WTC11 (cell line): Measurements from ENCODE around the gene TUBA4B. TPM values are rescaled to one million over a fixed set of nuclear protein-coding genes. Genes with fewer than 3 reads are reported as not detected.

ENCODE experiments used
- ATAC-seq: fragments of 200-7000 bp; cut with Tn5 transposase; 2 replicates; pipeline ENCODE4 v1.10.0; 2021; ENCODE audit warnings: mild to moderate bottlenecking, moderate library complexity
- CTCF ChIA-PET: fragments of 300-600 bp; sonication (Branson Sonifier 250); formaldehyde crosslinking; loops from one replicate; lab custom pipeline; 2021; ENCODE audit warnings: antibody characterized with exemption; lab: Charles Lee
- POLR2A ChIA-PET: fragments of 350-600 bp; sonication (Branson Sonifier 250); formaldehyde crosslinking; loops from one replicate; lab custom pipeline; 2021; ENCODE audit warnings: antibody characterized with exemption; lab: Charles Lee
- DNase-seq: peaks from one replicate; pipeline ENCODE4 v3.0.0; 2021; ENCODE audit warnings: low spot score
- H3K27ac Mint-ChIP-seq: 2 replicates; pipeline ENCODE4 v1.8.0; 2021; ENCODE audit warnings: mixed read lengths
- H3K27me3 Mint-ChIP-seq: 2 replicates; pipeline ENCODE4 v1.8.0; 2021; ENCODE audit warnings: low read depth, mild to moderate bottlenecking, moderate library complexity, mixed read lengths
- H3K36me3 Mint-ChIP-seq: 2 replicates; pipeline ENCODE4 v1.8.0; 2021; ENCODE audit warnings: mixed read lengths
- H3K4me1 Mint-ChIP-seq: 2 replicates; pipeline ENCODE4 v1.8.0; 2022; ENCODE audit warnings: mixed read lengths
- H3K4me3 Mint-ChIP-seq: 2 replicates; pipeline ENCODE4 v1.8.0; 2021; ENCODE audit warnings: mild to moderate bottlenecking, moderate library complexity, mixed read lengths
- H3K9me3 Mint-ChIP-seq: 2 replicates; pipeline ENCODE4 v1.8.0; 2021; ENCODE audit warnings: mixed read lengths
- ATF1 ChIP-seq: sonication (generic); formaldehyde crosslinking; IDR thresholded peaks from 2 replicates; pipeline ENCODE4 v1.8.1; 2023; ENCODE audit warnings: mild to moderate bottlenecking, moderate library complexity, missing genetic modification reagents
- CBFB ChIP-seq: sonication (generic); formaldehyde crosslinking; IDR thresholded peaks from 2 replicates; pipeline ENCODE4 v1.8.1; 2022; ENCODE audit warnings: mild to moderate bottlenecking, low read depth, missing genetic modification reagents
- GTF2I ChIP-seq: fragments of 250-450 bp; sonication (Bioruptor Pico); conservative IDR thresholded peaks from 2 replicates; pipeline ENCODE4 v1.4.0; 2021; ENCODE audit warnings: mild to moderate bottlenecking
- NFYB ChIP-seq: sonication (generic); formaldehyde crosslinking; conservative IDR thresholded peaks from 2 replicates; pipeline ENCODE4 v1.8.0; 2022; ENCODE audit warnings: low read depth, missing genetic modification reagents
- NR1H2 ChIP-seq: sonication (generic); formaldehyde crosslinking; IDR thresholded peaks from 2 replicates; pipeline ENCODE4 v1.9.0; 2021; ENCODE audit warnings: mild to moderate bottlenecking, moderate library complexity, missing genetic modification reagents
- NR2C2 ChIP-seq: sonication (generic); formaldehyde crosslinking; IDR thresholded peaks from 2 replicates; pipeline ENCODE4 v1.8.0; 2022; ENCODE audit warnings: mild to moderate bottlenecking, missing genetic modification reagents
- SOX15 ChIP-seq: fragments of 250-450 bp; sonication (Bioruptor Pico); IDR thresholded peaks from 2 replicates; pipeline ENCODE4 v1.9.0; 2021; ENCODE audit warnings: mild to moderate bottlenecking
- SP1 ChIP-seq: sonication (generic); formaldehyde crosslinking; conservative IDR thresholded peaks from 2 replicates; pipeline ENCODE4 v1.8.1; 2022; ENCODE audit warnings: missing genetic modification reagents
- ZNF121 ChIP-seq: sonication (generic); formaldehyde crosslinking; IDR thresholded peaks from 2 replicates; pipeline ENCODE4 v1.8.0; 2023; ENCODE audit warnings: missing genetic modification reagents
- total RNA-seq: library from RNA; stranded (reverse); gene quantifications from 3 replicates; pipeline ENCODE4 v1.2.3, GENCODE V29; 2021
- TF ChIP-seq, protein P1 (sequence below): sonication (generic); formaldehyde crosslinking; IDR thresholded peaks from 2 replicates; pipeline ENCODE4 v1.8.0; 2022; ENCODE audit warnings: missing genetic modification reagents
- TF ChIP-seq, protein P2 (sequence below): fragments of 200-600 bp; IDR thresholded peaks from 2 replicates; pipeline ENCODE4 v1.8.0; 2022; ENCODE audit warnings: antibody characterized with exemption
- TF ChIP-seq, protein P3 (sequence below): fragments of 250-450 bp; sonication (Bioruptor Pico); IDR thresholded peaks from 2 replicates; pipeline ENCODE4 v1.9.0; 2021; ENCODE audit warnings: mild to moderate bottlenecking
- TF ChIP-seq, protein P4 (sequence below): sonication (generic); formaldehyde crosslinking; IDR thresholded peaks from 2 replicates; pipeline ENCODE4 v1.8.1; 2022; ENCODE audit warnings: mild to moderate bottlenecking, missing genetic modification reagents, moderate library complexity, borderline replicate concordance
- TF ChIP-seq, protein P5 (sequence below): fragments of 250-450 bp; sonication (Bioruptor Pico); IDR thresholded peaks from 2 replicates; pipeline ENCODE4 v2.1.2; 2022; ENCODE audit warnings: mild to moderate bottlenecking, moderate library complexity
- TF ChIP-seq, protein P6 (sequence below): sonication (generic); formaldehyde crosslinking; IDR thresholded peaks from 2 replicates; pipeline ENCODE4 v1.8.0; 2023; ENCODE audit warnings: missing genetic modification reagents
- TF ChIP-seq, protein P7 (sequence below): sonication (generic); formaldehyde crosslinking; IDR thresholded peaks from 2 replicates; pipeline ENCODE4 v1.8.1; 2022; ENCODE audit warnings: mild to moderate bottlenecking, moderate library complexity, missing genetic modification reagents
- TF ChIP-seq, protein P8 (sequence below): fragments of 250-450 bp; sonication (Bioruptor Pico); IDR thresholded peaks from 2 replicates; pipeline ENCODE4 v1.9.0; 2021; ENCODE audit warnings: moderate library complexity, mild to moderate bottlenecking, inconsistent platforms, borderline replicate concordance
- TF ChIP-seq, protein P9 (sequence below): fragments of 250-450 bp; sonication (Bioruptor Pico); IDR thresholded peaks from 2 replicates; pipeline ENCODE4 v1.9.0; 2021; ENCODE audit warnings: mild to moderate bottlenecking

Gene TUBA4B
- total RNA-seq, 1 experiment from 2014 or later: 0.20 TPM

DNA sequence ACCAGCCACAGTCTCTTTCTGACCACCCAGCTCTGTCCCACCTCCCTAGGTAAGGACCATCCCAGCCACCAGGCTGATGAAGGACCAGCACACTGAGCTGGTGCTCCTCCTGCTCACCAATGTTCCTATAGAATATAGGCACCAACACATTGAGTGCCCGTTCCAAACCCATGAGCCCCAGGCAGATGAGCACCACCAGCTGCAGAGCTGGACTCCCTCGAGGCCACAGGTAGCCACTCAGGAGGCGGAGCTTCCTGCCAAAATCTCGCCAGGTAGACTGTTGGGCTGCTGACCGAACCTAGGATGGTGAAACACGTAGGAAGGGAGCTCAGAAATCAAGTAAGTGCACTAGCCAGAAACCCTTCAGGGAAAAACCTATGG, 36.5 kb upstream of the TUBA4B start:
- no peaks in the 10 kb centered on the region for H3K27me3 Mint-ChIP-seq
- DNase-seq (no peak), ATAC-seq (no peak)
- H3K4me3 Mint-ChIP-seq: peak overlapping the region; percentile 51
- peak overlapping the region; percentile 79 for H3K27ac Mint-ChIP-seq
- peaks cover 25% of the 10 kb centered on the region for H3K4me1 Mint-ChIP-seq
- ChIA-PET CTCF (interaction anchor here (0.5 to 1.4 kb wide), 5 partner anchors 79 to 313 kb away, joined by 3 to 4 read pairs (median 3); no protein-coding TSS in a partner anchor), POLR2A (interaction anchor here (0.7 kb wide), 1 partner anchor 78 kb away, joined by 3 read pairs; no protein-coding TSS in a partner anchor)
- H3K9me3 Mint-ChIP-seq: no peaks in the 10 kb centered on the region
- TF ChIP-seq, protein P1, sequence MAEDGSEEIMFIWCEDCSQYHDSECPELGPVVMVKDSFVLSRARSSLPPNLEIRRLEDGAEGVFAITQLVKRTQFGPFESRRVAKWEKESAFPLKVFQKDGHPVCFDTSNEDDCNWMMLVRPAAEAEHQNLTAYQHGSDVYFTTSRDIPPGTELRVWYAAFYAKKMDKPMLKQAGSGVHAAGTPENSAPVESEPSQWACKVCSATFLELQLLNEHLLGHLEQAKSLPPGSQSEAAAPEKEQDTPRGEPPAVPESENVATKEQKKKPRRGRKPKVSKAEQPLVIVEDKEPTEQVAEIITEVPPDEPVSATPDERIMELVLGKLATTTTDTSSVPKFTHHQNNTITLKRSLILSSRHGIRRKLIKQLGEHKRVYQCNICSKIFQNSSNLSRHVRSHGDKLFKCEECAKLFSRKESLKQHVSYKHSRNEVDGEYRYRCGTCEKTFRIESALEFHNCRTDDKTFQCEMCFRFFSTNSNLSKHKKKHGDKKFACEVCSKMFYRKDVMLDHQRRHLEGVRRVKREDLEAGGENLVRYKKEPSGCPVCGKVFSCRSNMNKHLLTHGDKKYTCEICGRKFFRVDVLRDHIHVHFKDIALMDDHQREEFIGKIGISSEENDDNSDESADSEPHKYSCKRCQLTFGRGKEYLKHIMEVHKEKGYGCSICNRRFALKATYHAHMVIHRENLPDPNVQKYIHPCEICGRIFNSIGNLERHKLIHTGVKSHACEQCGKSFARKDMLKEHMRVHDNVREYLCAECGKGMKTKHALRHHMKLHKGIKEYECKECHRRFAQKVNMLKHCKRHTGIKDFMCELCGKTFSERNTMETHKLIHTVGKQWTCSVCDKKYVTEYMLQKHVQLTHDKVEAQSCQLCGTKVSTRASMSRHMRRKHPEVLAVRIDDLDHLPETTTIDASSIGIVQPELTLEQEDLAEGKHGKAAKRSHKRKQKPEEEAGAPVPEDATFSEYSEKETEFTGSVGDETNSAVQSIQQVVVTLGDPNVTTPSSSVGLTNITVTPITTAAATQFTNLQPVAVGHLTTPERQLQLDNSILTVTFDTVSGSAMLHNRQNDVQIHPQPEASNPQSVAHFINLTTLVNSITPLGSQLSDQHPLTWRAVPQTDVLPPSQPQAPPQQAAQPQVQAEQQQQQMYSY (CRISPR knock-in tag): no peak
- no peak for TF ChIP-seq SP1 (CRISPR knock-in tag)
- TF ChIP-seq, protein P2, sequence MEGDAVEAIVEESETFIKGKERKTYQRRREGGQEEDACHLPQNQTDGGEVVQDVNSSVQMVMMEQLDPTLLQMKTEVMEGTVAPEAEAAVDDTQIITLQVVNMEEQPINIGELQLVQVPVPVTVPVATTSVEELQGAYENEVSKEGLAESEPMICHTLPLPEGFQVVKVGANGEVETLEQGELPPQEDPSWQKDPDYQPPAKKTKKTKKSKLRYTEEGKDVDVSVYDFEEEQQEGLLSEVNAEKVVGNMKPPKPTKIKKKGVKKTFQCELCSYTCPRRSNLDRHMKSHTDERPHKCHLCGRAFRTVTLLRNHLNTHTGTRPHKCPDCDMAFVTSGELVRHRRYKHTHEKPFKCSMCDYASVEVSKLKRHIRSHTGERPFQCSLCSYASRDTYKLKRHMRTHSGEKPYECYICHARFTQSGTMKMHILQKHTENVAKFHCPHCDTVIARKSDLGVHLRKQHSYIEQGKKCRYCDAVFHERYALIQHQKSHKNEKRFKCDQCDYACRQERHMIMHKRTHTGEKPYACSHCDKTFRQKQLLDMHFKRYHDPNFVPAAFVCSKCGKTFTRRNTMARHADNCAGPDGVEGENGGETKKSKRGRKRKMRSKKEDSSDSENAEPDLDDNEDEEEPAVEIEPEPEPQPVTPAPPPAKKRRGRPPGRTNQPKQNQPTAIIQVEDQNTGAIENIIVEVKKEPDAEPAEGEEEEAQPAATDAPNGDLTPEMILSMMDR: no peak
- TF ChIP-seq GTF2I (CRISPR knock-in tag): no peak
- TF ChIP-seq, protein P3, sequence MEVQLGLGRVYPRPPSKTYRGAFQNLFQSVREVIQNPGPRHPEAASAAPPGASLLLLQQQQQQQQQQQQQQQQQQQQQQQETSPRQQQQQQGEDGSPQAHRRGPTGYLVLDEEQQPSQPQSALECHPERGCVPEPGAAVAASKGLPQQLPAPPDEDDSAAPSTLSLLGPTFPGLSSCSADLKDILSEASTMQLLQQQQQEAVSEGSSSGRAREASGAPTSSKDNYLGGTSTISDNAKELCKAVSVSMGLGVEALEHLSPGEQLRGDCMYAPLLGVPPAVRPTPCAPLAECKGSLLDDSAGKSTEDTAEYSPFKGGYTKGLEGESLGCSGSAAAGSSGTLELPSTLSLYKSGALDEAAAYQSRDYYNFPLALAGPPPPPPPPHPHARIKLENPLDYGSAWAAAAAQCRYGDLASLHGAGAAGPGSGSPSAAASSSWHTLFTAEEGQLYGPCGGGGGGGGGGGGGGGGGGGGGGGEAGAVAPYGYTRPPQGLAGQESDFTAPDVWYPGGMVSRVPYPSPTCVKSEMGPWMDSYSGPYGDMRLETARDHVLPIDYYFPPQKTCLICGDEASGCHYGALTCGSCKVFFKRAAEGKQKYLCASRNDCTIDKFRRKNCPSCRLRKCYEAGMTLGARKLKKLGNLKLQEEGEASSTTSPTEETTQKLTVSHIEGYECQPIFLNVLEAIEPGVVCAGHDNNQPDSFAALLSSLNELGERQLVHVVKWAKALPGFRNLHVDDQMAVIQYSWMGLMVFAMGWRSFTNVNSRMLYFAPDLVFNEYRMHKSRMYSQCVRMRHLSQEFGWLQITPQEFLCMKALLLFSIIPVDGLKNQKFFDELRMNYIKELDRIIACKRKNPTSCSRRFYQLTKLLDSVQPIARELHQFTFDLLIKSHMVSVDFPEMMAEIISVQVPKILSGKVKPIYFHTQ (CRISPR knock-in tag): no peak
- TF ChIP-seq, protein P4, sequence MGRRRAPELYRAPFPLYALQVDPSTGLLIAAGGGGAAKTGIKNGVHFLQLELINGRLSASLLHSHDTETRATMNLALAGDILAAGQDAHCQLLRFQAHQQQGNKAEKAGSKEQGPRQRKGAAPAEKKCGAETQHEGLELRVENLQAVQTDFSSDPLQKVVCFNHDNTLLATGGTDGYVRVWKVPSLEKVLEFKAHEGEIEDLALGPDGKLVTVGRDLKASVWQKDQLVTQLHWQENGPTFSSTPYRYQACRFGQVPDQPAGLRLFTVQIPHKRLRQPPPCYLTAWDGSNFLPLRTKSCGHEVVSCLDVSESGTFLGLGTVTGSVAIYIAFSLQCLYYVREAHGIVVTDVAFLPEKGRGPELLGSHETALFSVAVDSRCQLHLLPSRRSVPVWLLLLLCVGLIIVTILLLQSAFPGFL (CRISPR knock-in tag): no peak
- TF ChIP-seq, protein P5, sequence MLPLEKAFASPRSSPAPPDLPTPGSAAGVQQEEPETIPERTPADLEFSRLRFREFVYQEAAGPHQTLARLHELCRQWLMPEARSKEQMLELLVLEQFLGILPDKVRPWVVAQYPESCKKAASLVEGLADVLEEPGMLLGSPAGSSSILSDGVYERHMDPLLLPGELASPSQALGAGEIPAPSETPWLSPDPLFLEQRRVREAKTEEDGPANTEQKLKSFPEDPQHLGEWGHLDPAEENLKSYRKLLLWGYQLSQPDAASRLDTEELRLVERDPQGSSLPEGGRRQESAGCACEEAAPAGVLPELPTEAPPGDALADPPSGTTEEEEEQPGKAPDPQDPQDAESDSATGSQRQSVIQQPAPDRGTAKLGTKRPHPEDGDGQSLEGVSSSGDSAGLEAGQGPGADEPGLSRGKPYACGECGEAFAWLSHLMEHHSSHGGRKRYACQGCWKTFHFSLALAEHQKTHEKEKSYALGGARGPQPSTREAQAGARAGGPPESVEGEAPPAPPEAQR (CRISPR knock-in tag): no peak
- TF ChIP-seq CBFB (CRISPR knock-in tag): no peak
- TF ChIP-seq SOX15 (CRISPR knock-in tag): no peak
- H3K36me3 Mint-ChIP-seq: peaks cover 41% of the 10 kb centered on the region

DNA sequence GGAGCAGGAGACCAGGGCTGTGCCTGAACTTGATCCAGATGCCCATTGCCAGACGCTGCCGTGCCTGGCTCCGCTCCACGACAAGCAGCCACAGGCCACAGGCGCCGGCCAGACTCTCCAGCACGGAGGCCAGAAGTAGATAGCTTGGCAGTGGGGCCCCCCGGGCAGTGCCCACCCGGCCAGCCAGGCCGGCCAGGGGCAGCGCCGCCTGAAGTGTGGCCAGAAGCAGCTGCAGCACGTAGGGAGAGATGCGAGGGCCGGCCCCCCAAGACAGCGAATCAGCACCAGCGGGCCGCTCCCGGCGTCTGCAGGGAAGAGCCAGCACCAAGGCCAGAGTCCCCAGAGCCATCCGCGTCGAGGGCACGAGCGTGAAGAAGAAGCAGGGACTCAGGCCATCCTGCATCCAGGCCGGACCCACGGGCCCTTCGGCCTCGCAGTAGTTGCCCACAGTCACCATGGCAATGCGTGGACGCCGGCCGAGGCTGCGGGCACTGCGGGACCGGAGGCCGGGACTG, 34.8 kb upstream of the TUBA4B start:
- Mint-ChIP-seq H3K9me3 (no peaks in the 10 kb centered on the region), H3K36me3 (peaks cover 36% of the 10 kb centered on the region), H3K27me3 (no peaks in the 10 kb centered on the region), H3K4me3 (peak overlapping the region; percentile 85), H3K27ac (peak overlapping the region; percentile 70), H3K4me1 (peaks cover 25% of the 10 kb centered on the region)
- ChIA-PET CTCF (interaction anchor here (0.7 to 2.8 kb wide), 12 partner anchors 11 to 309 kb away, joined by 3 to 24 read pairs (median 4); partner anchors contain the start of genes ANKZF1, ATG9A, DNPEP and TUBA4B), POLR2A (interaction anchor here (0.6 to 3.0 kb wide), 10 partner anchors 12 to 169 kb away, joined by 3 to 21 read pairs (median 8); partner anchors contain the start of genes ANKZF1, ATG9A, DNAJB2 and DNPEP)
- ATAC-seq (peak; percentile 71), DNase-seq (peak; percentile 74)
- TF ChIP-seq, protein P6, sequence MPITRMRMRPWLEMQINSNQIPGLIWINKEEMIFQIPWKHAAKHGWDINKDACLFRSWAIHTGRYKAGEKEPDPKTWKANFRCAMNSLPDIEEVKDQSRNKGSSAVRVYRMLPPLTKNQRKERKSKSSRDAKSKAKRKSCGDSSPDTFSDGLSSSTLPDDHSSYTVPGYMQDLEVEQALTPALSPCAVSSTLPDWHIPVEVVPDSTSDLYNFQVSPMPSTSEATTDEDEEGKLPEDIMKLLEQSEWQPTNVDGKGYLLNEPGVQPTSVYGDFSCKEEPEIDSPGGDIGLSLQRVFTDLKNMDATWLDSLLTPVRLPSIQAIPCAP: 0 out of 2 replicates have a peak, but pooled peaks have one; percentile 11
- TF ChIP-seq, protein P7, sequence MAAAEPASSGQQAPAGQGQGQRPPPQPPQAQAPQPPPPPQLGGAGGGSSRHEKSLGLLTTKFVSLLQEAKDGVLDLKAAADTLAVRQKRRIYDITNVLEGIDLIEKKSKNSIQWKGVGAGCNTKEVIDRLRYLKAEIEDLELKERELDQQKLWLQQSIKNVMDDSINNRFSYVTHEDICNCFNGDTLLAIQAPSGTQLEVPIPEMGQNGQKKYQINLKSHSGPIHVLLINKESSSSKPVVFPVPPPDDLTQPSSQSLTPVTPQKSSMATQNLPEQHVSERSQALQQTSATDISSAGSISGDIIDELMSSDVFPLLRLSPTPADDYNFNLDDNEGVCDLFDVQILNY (CRISPR knock-in tag): no peak
- TF ChIP-seq, protein P8, sequence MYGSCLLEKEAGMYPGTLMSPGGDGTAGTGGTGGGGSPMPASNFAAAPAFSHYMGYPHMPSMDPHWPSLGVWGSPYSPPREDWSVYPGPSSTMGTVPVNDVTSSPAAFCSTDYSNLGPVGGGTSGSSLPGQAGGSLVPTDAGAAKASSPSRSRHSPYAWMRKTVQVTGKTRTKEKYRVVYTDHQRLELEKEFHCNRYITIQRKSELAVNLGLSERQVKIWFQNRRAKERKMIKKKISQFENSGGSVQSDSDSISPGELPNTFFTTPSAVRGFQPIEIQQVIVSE (CRISPR knock-in tag): no peak
- no peak for TF ChIP-seq NR2C2 (CRISPR knock-in tag)
- TF ChIP-seq ZNF121 (CRISPR knock-in tag): no peak
- TF ChIP-seq, protein P9, sequence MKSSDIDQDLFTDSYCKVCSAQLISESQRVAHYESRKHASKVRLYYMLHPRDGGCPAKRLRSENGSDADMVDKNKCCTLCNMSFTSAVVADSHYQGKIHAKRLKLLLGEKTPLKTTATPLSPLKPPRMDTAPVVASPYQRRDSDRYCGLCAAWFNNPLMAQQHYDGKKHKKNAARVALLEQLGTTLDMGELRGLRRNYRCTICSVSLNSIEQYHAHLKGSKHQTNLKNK: no peak
- TF ChIP-seq ATF1: 0 out of 2 replicates have a peak, but pooled peaks have one; percentile 17
- TF ChIP-seq, protein P5 (CRISPR knock-in tag): no peak
- TF ChIP-seq NR1H2 (CRISPR knock-in tag): no peak
- TF ChIP-seq NFYB: no peak
